Colonic mucosa (tissue), 4 donors: ENCODE data around the gene PIK3R6. TPM values are rescaled to one million over a fixed set of nuclear protein-coding genes. Genes with fewer than 3 reads are reported as not detected.

ENCODE experiments used
- DNase-seq: peaks from one replicate; pipeline ENCODE4 v3.0.0-alpha.2; 2020
- H3K27ac ChIP-seq: fragments of 200-600 bp; one replicate; pipeline ENCODE4 v1.8.0; 2021
- H3K27me3 ChIP-seq: fragments of 200-600 bp; one replicate; pipeline ENCODE4 v1.8.0; 2021
- H3K36me3 ChIP-seq: fragments of 200-600 bp; one replicate; pipeline ENCODE4 v1.8.0; 2021
- H3K4me1 ChIP-seq: fragments of 200-600 bp; one replicate; pipeline ENCODE4 v1.8.0; 2021; ENCODE audit warnings: mild to moderate bottlenecking
- H3K4me3 ChIP-seq: fragments of 200-600 bp; one replicate; pipeline ENCODE4 v1.8.0; 2021
- H3K9ac ChIP-seq, 2 donors: one replicate each; pipeline ENCODE4 v1.7.0; 2013; ENCODE audit warnings: control low read depth in 2 of 2, low read depth in 2 of 2, low read length in 2 of 2
- H3K9me3 ChIP-seq: fragments of 200-600 bp; one replicate; pipeline ENCODE4 v1.8.0; 2021
- CTCF ChIP-seq: fragments of 200-600 bp; IDR thresholded peaks from one replicate; pipeline ENCODE4 v1.8.0; 2022; ENCODE audit warnings: antibody characterized with exemption, mild to moderate bottlenecking
- intact Hi-C: fragments of 100-400 bp; cut with DNase I; formaldehyde crosslinking; loops from one replicate; pipeline ENCODE4 v1.14.1; 2022
- total RNA-seq, 2 donors: library from RNA; stranded (reverse); fragmentation: NEBNext Ultra II Directional in 1 of 2; extraction: Animal tissue kit (Norgen Biotek cat#: 25700) in 1 of 2; gene quantifications; one replicate each; pipeline ENCODE4 v1.2.1, GENCODE V29; 2021
- donor health status: healthy.
- donor health status: DM: no; HTN: no; CAD: no.
- donor health status: DM: no; HTN: no; CAD: no.

Gene PIK3R6
- total RNA-seq, 2 donors from 2014 or later: 0.61 to 0.96 TPM

DNA sequence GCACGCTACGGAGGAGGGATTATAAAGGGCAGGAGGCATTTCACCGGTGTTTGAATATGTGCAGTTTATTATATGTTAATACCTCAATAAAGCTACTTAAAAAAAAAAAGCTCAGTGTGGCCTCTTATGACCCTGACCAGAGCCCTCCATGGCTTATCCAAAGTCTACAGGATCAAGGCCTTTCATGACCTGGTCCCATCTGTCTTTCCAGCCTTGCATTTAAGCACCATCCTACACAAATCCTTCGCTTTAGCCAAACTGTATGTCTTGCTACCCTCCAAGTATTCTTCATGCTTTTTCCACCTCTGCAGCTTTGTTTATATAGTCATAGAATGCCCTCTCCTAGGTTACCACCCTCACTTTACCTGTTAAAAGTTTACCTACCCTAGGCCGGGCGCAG is 74.8 kb downstream of the PIK3R6 start:
- no peak for DNase-seq
- intact Hi-C loops: no loop called here
- TF ChIP-seq CTCF: no peak
- Histone ChIP-seq H3K4me1 (no peaks in the 10 kb centered on the region), H3K4me3 (no peak overlapping the region), H3K9me3 (no peaks in the 10 kb centered on the region), H3K27me3 (no peaks in the 10 kb centered on the region), H3K27ac (no peak overlapping the region), H3K36me3 (no peaks in the 10 kb centered on the region), H3K9ac (no peak overlapping the region)

DNA sequence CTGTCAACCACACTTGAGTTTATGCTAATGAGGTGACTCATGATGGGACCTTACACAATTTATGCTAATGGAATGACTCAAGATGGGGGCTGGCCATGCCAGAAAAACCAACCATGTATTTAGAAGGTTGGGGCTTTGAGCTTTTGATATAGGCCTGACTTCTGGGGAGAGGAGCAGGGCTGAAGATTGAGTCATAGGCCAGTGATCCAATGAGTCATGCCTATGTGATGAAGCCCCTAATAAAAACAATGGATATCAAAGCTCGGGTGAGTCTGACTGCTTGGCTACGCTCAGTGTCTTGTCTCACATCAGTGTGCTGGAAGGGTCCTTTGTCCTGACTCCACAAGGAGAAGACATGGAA is 75.6 kb downstream of the PIK3R6 start:
- H3K27ac ChIP-seq: no peak overlapping the region
- H3K9me3 ChIP-seq: no peaks in the 10 kb centered on the region
- H3K36me3 ChIP-seq: no peaks in the 10 kb centered on the region
- intact Hi-C loops: no loop called here
- no peaks in the 10 kb centered on the region for H3K4me1 ChIP-seq
- no peak for TF ChIP-seq CTCF
- DNase-seq: no peak
- no peak overlapping the region for H3K4me3 ChIP-seq
- H3K27me3 ChIP-seq: no peaks in the 10 kb centered on the region
- H3K9ac ChIP-seq: no peak overlapping the region

- Histone ChIP-seq H3K27ac (no peak overlapping the region), H3K27me3 (no peaks in the 10 kb centered on the region), H3K4me1 (no peaks in the 10 kb centered on the region), H3K4me3 (no peak overlapping the region), H3K9me3 (no peaks in the 10 kb centered on the region), H3K36me3 (no peaks in the 10 kb centered on the region), H3K9ac (no peak overlapping the region)
- no peak for TF ChIP-seq CTCF
- DNase-seq: no peak
- intact Hi-C loops: no loop called here
Measured at GRCh38 chr17:8791248-8791909, 76.1 kb downstream of the PIK3R6 start.

DNA sequence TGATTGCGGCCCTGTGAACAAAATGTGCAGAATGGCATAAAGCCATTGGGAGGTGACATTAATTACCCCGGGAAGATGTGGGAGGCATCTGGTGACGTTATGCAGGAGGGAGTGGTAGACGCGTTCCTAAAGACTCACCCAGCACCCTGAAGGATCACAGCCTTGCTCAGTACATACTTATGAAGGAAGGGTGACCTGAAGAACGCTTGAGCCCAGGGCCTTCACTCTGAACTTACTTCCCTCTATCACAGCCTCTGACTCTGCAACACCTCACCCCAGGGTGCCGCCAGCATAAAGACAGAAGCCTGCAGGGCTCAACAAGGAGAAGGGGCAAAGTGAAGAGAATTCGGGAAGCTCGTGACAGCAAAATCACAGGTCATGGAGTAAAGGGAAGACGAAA is 77.7 kb downstream of the PIK3R6 start:
- H3K4me3 ChIP-seq: no peak overlapping the region
- H3K27me3 ChIP-seq: no peaks in the 10 kb centered on the region
- H3K36me3 ChIP-seq: no peaks in the 10 kb centered on the region
- H3K4me1 ChIP-seq: no peaks in the 10 kb centered on the region
- intact Hi-C loops: no loop called here
- no peak overlapping the region for H3K27ac ChIP-seq
- no peaks in the 10 kb centered on the region for H3K9me3 ChIP-seq
- no peak for DNase-seq
- no peak overlapping the region for H3K9ac ChIP-seq
- no peak for TF ChIP-seq CTCF

DNA sequence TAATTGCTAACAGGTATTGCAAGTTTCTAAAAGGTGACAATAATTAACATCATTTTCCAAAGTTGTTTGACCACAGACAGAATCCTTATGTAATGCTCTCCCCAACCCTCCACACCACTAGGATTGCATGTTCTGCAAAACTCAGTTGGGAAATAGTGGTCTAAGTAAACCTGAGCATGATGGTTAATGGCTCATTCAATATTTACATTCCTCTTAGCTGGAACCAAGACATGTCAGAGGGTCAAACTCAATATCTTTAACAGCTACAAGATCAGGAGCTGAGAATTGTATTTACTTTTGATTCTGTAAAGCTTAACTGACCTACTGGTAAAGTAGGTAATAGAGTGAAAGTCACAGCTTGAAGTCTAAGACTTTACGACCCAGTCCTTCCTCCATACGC is 78.5 kb downstream of the PIK3R6 start:
- no peak for DNase-seq
- Histone ChIP-seq H3K9me3 (no peaks in the 10 kb centered on the region), H3K4me3 (no peak overlapping the region), H3K4me1 (no peaks in the 10 kb centered on the region), H3K27me3 (no peaks in the 10 kb centered on the region), H3K36me3 (no peaks in the 10 kb centered on the region), H3K9ac (no peak overlapping the region), H3K27ac (no peak overlapping the region)
- intact Hi-C loops: no loop called here
- no peak for TF ChIP-seq CTCF
